Endodermal cell (in vitro differentiated cells): ENCODE measurements around the gene PCDH19. TPM values are rescaled to one million over a fixed set of nuclear protein-coding genes. Genes with fewer than 3 reads are reported as not detected.

Source experiments
- DNase-seq: peaks from one replicate; pipeline ENCODE4 v3.0.0-alpha.2; 2017
- H3K27ac ChIP-seq: 2 replicates; pipeline ENCODE4 v1.5.1; 2013; ENCODE audit warnings: mild to moderate bottlenecking, low read depth, low read length, moderate library complexity
- H3K27me3 ChIP-seq: 2 replicates; pipeline ENCODE4 v1.6.1; 2013; ENCODE audit warnings: mild to moderate bottlenecking, low read length, moderate library complexity; ENCODE audit not compliant: insufficient read depth, control insufficient read depth, poor library complexity, severe bottlenecking
- H3K36me3 ChIP-seq: 2 replicates; pipeline ENCODE4 v1.7.0; 2013; ENCODE audit warnings: mild to moderate bottlenecking, low read length, moderate library complexity; ENCODE audit not compliant: control insufficient read depth, insufficient read depth
- H3K4me1 ChIP-seq: one replicate; pipeline ENCODE4 v1.7.0; 2013; ENCODE audit warnings: low read length; ENCODE audit not compliant: control insufficient read depth, insufficient read depth
- H3K4me3 ChIP-seq: 2 replicates; pipeline ENCODE4 v1.5.1; 2013; ENCODE audit warnings: mild to moderate bottlenecking, low read length, moderate library complexity
- H3K9ac ChIP-seq: 2 replicates; pipeline ENCODE4 v1.6.1; 2013; ENCODE audit warnings: mild to moderate bottlenecking, low read length, moderate library complexity; ENCODE audit not compliant: poor library complexity, severe bottlenecking; ENCODE audit errors: extremely low read depth
- H3K9me3 ChIP-seq: 2 replicates; pipeline ENCODE4 v1.6.1; 2013; ENCODE audit warnings: mild to moderate bottlenecking, low read length, moderate library complexity; ENCODE audit not compliant: control insufficient read depth
- H3K27ac Mint-ChIP-seq: 2 replicates; pipeline ENCODE4 v1.8.0; 2020; ENCODE audit warnings: mixed read lengths
- H3K27me3 Mint-ChIP-seq: 2 replicates; pipeline ENCODE4 v1.8.0; 2021; ENCODE audit warnings: mild to moderate bottlenecking, mixed read lengths; ENCODE audit not compliant: insufficient read depth
- H3K36me3 Mint-ChIP-seq: 2 replicates; pipeline ENCODE4 v1.8.0; 2020; ENCODE audit warnings: low read depth, mixed read lengths
- H3K4me1 Mint-ChIP-seq: 2 replicates; pipeline ENCODE4 v1.8.0; 2020; ENCODE audit warnings: mixed read lengths
- H3K4me3 Mint-ChIP-seq: 2 replicates; pipeline ENCODE4 v1.8.0; 2020; ENCODE audit warnings: mild to moderate bottlenecking, moderate library complexity, mixed read lengths
- H3K9me3 Mint-ChIP-seq: 2 replicates; pipeline ENCODE4 v1.8.0; 2020; ENCODE audit warnings: mild to moderate bottlenecking, mixed read lengths
- CTCF ChIP-seq: fragments of 200-600 bp; sonication (generic); conservative IDR thresholded peaks from 2 replicates; pipeline ENCODE4 v1.5.0; 2021; ENCODE audit warnings: antibody characterized with exemption, mild to moderate bottlenecking
- WGBS, 2 experiments: methylation state at CpG; one replicate each; pipeline versions ENCODE4 v1.1.5 to v1.1.7; 2013; ENCODE audit warnings: missing lambda C conversion rate in 2 of 2, mixed read lengths in 1 of 2; ENCODE audit not compliant: insufficient coverage in 1 of 2, insufficient read length in 1 of 2; 5-methylcytosine and 5-hydroxymethylcytosine counted together
- long read RNA-seq, 4 experiments: library from polyadenylated mRNA in 2 of 4; library from RNA in 1 of 4; library from capped mRNA in 1 of 4; stranded (forward) in 3 of 4; unstranded in 1 of 4; transcript quantifications; one replicate each; pipeline ENCODE4 v2.0.0, GENCODE V29; 2020 to 2021; ENCODE audit warnings: inconsistent platforms in 1 of 4
- polyA plus RNA-seq, 2 experiments: library from polyadenylated mRNA; stranded (reverse); fragments of 50-300 nt; gene quantifications; one replicate each; pipeline ENCODE4 v1.2.3, GENCODE V29; 2013
- total RNA-seq, 2 donors: library from RNA; stranded (reverse); fragmentation: NEBNext Ultra II Directional in 1 of 2; extraction: Animal tissue kit (Norgen Biotek cat#: 25700) in 1 of 2; gene quantifications; 2 replicates in 1 of 2; 3 replicates in 1 of 2; pipeline ENCODE4 v1.2.1, GENCODE V29; 2021

The PCDH19 gene
- 1 to 10 TPM in 1 of 2 donors, under 1 TPM in 1; 0.20 to 1.5 TPM for total RNA-seq
- 5.1 TPM for polyA plus RNA-seq (2013, experiment 1 of 2)
- 5.9 TPM for polyA plus RNA-seq (2013, experiment 2 of 2)
- long read RNA-seq, experiment 1 = 0 reads
- long read RNA-seq, experiment 2 = 0 reads
- long read RNA-seq, experiment 3 = 0 reads
- long read RNA-seq, experiment 4 = 0 reads

- Histone ChIP-seq H3K36me3 (no peaks in the 10 kb centered on the region), H3K27ac (no peak within 1 kb of the TSS), H3K27me3 (peaks cover 80% of the 10 kb centered on the region), H3K4me1 (no peaks in the 10 kb centered on the region), H3K9me3 (no peaks in the 10 kb centered on the region), H3K4me3 (peak within 1 kb of the TSS; percentile 65), H3K9ac (no peak within 1 kb of the TSS)
- peak within 1 kb of the TSS; percentile 57 for H3K4me3 Mint-ChIP-seq
- peaks cover 34% of the 10 kb centered on the region for H3K4me1 Mint-ChIP-seq
- DNase-seq = peak; percentile 92
- WGBS, 2 experiments = 0% methylated on average over 2 to 85 of the region's 91 CpGs
- TF ChIP-seq CTCF = no peak
- peaks cover 96% of the 10 kb centered on the region for H3K27me3 Mint-ChIP-seq
- H3K9me3 Mint-ChIP-seq = peaks cover 21% of the 10 kb centered on the region
- H3K36me3 Mint-ChIP-seq = peaks cover 5% of the 10 kb centered on the region
- no peak within 1 kb of the TSS for H3K27ac Mint-ChIP-seq
Observed at GRCh38 chrX:100409610-100410590, at the start of gene PCDH19. PCDH19 (minus strand) TSS chrX:100410273; CDS start chrX:100408597, 1,676 bp downstream.

- peaks cover 4% of the 10 kb centered on the region for H3K4me1 Mint-ChIP-seq
- H3K9ac ChIP-seq = no peak overlapping the region
- WGBS, 2 experiments = 90 to 92% methylated on average over 4 to 15 of the region's 15 CpGs
Observed at GRCh38 chrX:100449696-100450608, 39.9 kb upstream of the PCDH19 start.

More at GRCh38 chrX:100449696-100450608, 39.9 kb upstream of the PCDH19 start:
- Histone ChIP-seq H3K4me1 (no peaks in the 10 kb centered on the region), H3K9me3 (no peaks in the 10 kb centered on the region), H3K36me3 (no peaks in the 10 kb centered on the region), H3K27ac (no peak overlapping the region), H3K27me3 (no peaks in the 10 kb centered on the region), H3K4me3 (no peak overlapping the region)
- no peak overlapping the region for H3K4me3 Mint-ChIP-seq
- no peak overlapping the region for H3K27ac Mint-ChIP-seq
- peaks cover 24% of the 10 kb centered on the region for H3K9me3 Mint-ChIP-seq
- DNase-seq = peak; percentile 58
- H3K27me3 Mint-ChIP-seq = no peaks in the 10 kb centered on the region
- peaks cover 4% of the 10 kb centered on the region for H3K36me3 Mint-ChIP-seq
- TF ChIP-seq CTCF = peak; percentile 49
